ENCODE data around the gene CDC14A.
A peak's percentile ranks its signal among the peaks of the same experiment; 100 is the strongest.
"Not testable (repeated sequence)": the region's sequence is repeated elsewhere in the genome, so short reads cannot be mapped to it uniquely, and the experiment has no call there.

Gene CDC14A

GRCh38 chr1:100335436-100335835, 16.9 kb upstream of the CDC14A start:
- DNase-seq = no peak

GRCh38 chr1:100337878-100338277, 14.4 kb upstream of the CDC14A start:
- not testable (repeated sequence) for DNase-seq

- not testable (repeated sequence) for DNase-seq
Observed at GRCh38 chr1:100339735-100340134, 12.6 kb upstream of the CDC14A start.

- no peak for DNase-seq
Observed at GRCh38 chr1:100340494-100340893, 11.8 kb upstream of the CDC14A start.

GRCh38 chr1:100342348-100342747, 10.0 kb upstream of the CDC14A start:
- no peak for DNase-seq

- no peak for DNase-seq
Observed at GRCh38 chr1:100343897-100344296, 8.4 kb upstream of the CDC14A start.

GRCh38 chr1:100344774-100345173, 7.5 kb upstream of the CDC14A start:
- DNase-seq = no peak

- no peak for DNase-seq
Observed at GRCh38 chr1:100346387-100346786, 5.9 kb upstream of the CDC14A start.

GRCh38 chr1:100347009-100347966, 5.0 kb upstream of the CDC14A start:
- no peak for DNase-seq

GRCh38 chr1:100348549-100349144, 3.7 kb upstream of the CDC14A start:
- no peak for DNase-seq

- DNase-seq = no peak
Observed at GRCh38 chr1:100349246-100349645, 3.1 kb upstream of the CDC14A start.

- DNase-seq = no peak
Observed at GRCh38 chr1:100350787-100351094, 1.6 kb upstream of the CDC14A start.

GRCh38 chr1:100351095-100351887, 1.0 kb upstream of the CDC14A start:
- DNase-seq = peak; percentile 83

- DNase-seq = no peak
Observed at GRCh38 chr1:100353071-100353801, 930 bp downstream of the CDC14A start.

GRCh38 chr1:100353988-100354387, 1.7 kb downstream of the CDC14A start:
- DNase-seq = no peak

GRCh38 chr1:100354971-100355394, 2.7 kb downstream of the CDC14A start:
- no peak for DNase-seq

- DNase-seq = no peak
Observed at GRCh38 chr1:100358210-100358609, 5.9 kb downstream of the CDC14A start.

- DNase-seq = no peak
Observed at GRCh38 chr1:100359139-100359538, 6.8 kb downstream of the CDC14A start.

GRCh38 chr1:100360790-100361510, 8.6 kb downstream of the CDC14A start:
- DNase-seq = no peak

GRCh38 chr1:100361511-100362089, 9.3 kb downstream of the CDC14A start:
- DNase-seq = no peak

- no peak for DNase-seq
Observed at GRCh38 chr1:100362821-100363466, 10.6 kb downstream of the CDC14A start.
